Superior temporal gyrus (tissue), 1 donor: ENCODE results near the gene AQP6.

ENCODE experiments used
- DNase-seq: peaks from one replicate; pipeline ENCODE4 v3.0.0-alpha.2; 2016; ENCODE audit errors: extremely low spot score

AQP6 gene

DNA sequence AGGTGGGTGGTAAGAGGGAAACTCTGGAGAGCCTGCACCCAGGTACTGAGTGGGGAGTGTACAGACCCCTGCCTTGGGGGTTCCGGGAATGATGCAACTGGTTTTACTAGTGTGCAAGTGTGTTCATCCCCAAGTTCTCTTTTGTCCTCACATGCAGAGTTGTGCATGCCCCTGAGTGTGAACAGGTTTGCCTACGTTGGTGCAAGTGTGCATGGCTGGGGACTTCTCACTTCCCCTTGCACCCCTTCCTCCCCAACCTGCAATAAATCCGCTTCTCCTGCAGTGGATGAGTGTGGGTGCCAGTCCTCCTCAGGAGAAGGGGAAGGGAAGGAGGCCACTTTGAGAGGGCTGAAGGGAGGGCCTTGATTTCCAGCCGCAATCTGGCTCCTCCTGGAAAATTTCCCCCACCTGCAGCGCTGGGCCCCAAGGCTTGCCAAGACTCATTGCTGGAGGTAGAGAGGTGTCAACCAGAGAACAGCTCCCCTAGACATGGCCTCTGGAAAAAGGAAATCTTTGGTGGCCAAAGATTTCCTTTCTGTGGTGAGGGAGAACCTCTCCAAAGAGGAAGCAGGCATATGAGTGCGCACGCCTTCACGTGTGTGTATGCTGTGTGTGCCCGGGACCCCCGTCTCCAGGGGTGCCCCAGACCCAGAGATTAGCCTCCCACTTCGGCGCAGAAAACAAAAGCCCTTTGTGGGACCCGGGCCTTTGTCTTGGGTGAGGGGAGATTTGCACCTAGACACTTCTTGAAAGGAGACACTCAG lies 16.7 kb upstream of the AQP6 start:
- DNase-seq = no peak

DNA sequence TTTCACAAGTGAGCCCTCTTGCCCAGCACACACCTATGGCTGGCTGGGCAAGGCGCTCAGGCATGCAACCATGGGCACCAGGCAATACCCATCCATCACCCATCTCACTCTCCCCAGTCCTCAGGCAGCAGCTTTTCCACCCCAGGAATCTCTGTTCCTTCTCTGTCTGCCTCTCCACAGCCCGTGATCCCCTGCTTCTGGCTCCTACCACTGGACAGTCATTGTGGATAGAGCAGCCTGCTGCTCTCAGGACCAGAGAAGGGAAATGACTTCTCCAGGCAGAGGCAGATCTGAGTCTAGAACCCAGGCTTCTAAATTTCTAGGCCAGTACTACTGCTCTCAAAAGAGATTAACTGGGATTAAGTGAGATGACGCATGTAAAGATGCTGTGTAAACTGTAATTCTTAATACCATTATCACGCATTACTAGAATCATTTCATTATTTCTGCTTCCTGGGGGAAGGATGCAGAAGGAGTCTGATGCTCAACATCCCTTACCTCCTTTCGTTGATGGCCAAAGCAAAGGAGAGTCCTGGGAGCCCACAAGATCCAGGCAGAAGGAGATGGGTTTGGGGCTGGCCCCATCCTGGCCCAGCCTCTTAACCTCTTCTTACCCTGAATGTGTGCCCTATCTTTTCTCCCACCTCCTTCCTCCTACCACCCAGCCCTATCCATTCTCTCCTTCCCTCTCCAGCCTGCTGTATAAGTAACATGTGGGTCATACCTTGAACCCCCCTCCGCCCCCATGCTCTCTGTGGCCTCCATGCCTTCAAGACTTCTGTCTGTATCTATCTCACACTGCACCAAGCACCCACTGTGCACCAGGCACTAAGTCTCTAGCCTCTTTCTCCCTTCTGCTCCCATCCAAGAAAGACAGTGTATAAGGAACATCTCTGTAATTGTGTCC lies 15.8 kb upstream of the AQP6 start:
- no peak for DNase-seq

DNA sequence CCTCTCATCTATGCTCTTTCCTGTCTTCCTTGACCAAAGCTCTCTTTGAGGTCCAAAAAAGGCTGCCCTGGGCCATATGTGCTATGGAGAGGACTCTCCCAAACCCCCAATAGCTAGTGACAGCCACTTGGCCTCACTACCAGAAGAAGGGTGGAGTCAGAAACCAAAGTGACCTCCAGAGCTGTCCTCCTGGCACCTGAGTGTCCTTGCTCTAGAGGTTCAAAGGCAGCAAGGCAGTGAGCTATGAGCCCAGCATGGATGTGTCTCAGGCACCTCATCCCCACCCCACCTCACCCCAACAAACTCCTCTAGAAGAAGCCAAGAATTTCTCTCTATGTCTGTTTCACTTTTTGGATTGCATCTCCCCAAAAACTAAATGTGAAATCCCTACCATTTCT lies 15.2 kb upstream of the AQP6 start:
- no peak for DNase-seq

DNA sequence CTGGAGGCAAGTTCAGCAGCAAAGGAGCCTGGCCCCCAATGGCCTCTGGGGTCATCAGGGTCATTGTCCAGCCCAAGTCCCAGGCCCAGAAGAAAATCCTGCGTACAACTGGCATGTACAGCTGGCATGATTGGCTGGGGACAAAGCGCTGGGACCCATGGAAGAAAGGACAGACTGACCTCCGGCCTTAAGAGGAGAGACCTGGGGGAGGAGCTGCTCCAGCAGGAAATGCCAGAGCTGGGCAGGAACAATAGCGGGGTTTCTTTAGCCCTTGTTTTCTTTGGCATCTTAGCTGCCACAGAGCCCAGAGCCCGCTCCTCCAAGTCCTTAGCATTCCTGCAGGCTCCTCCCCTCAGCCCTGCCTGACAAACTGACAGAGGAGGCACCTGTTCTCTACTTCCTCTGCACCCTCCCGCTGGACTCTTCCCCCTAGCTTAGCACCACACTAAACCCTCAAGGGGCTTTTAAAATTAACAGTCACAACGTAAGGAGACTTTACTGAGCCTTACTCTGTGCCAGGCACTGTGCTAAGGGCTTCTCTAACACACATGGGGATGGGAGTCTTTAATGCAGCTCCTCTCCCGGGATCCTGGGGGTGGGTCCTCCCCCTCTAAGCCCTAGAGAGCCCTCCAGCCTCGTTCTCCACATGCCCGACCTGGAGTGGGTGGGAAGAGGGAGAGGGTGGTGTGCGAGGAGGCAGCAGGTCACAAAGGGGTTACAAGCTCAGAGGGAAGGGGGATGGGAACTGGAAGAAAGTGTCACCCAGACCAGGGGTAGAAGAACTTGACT lies 12.9 kb upstream of the AQP6 start:
- DNase-seq = no peak

DNA sequence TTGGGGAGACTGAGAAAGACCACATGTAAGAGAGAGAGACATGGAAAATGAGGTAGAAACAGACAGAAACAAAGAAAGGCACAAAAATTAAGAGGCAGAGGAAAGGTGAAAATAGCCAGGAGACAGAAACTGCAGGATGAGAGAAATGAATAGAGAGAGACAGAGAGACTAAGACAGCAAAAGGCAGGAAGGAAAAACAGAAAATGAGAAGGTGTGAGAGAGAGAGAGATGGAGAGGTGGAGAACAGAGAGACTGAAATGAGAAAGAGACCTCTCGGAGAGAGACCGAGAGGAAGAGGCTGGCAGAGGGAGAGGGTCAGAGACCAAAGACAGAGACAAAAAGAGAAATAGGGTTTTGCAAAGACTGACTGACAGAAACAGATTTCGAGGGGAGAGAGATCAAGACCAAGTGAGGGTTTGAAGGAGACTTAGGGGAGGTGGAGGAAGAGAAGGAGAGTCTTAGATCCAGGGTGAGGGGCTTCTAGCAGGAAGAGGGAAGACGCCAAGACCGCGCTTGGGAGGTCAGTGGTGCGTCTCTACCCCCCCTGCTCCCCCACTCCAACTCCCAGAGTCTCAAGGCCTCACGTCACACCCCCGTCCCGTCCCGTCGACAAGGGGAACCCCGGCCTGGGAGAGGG lies 12.2 kb upstream of the AQP6 start:
- no peak for DNase-seq

DNA sequence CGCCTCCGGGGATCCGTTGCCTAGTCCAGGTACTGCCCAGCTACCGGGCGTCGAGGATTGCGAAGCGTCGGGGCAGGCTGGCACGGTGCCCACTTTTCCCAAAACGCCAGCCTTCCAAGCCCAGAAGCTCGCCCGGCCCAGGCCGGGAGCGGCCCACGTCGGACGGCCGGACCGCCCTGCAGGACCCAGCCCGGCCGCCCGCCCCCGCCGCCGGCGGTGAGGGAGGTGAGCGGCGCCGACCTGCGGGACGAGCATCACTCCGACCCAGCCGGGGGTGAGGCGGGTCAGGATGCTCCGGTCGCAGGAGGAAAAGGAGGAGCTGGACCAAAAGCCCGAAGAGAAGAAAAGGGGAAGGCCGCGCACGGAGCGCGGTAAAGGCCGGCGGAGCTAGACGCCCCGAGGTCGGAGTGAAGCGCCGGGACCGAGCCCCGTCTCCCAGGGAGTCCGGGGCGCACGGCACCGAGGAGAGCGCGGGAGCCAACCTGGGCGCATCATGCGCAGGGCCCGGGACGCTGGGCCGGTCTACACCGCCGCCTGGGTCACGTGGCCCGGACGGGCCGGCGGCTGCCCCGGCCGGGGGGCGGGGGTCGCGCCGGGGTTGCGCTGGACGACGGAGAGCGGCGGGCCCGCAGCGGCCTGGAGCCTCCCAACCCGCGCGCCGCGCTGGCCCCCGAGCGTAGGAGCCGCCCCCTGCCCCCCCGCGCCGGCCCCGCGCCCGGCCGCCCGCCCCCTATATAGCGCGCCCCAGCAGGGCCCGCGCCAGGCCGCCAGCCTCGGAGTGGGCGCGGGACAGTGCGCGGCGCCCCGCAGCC lies 11.4 kb upstream of the AQP6 start, which contains the start of gene AQP5:
TSS of gene AQP5 (plus strand) at position 762 of the 812 bp plus-strand sequence. CDS start 146 bp downstream, outside the sequence.
- no peak for DNase-seq

DNA sequence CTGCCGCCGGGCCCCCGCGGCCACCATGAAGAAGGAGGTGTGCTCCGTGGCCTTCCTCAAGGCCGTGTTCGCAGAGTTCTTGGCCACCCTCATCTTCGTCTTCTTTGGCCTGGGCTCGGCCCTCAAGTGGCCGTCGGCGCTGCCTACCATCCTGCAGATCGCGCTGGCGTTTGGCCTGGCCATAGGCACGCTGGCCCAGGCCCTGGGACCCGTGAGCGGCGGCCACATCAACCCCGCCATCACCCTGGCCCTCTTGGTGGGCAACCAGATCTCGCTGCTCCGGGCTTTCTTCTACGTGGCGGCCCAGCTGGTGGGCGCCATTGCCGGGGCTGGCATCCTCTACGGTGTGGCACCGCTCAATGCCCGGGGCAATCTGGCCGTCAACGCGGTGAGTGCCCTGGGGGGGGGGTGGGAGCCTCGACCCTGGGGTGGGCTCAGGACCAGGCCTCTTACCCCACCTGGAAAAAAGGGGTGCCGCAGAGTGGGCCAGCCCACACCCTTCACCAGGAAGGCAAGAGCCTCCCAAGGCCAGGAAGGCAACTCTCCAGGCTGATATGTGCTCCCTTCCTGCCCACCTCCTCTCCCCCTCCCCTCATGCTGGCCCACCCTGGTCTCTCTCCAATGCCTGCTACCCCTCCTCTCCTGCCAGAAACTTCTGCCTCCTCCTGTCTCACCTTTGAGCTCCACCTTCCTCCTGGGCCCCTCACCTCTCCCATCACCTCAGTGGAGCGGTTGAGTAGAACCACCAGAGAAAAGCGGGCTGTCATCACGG lies 10.6 kb upstream of the AQP6 start:
- no peak for DNase-seq

DNA sequence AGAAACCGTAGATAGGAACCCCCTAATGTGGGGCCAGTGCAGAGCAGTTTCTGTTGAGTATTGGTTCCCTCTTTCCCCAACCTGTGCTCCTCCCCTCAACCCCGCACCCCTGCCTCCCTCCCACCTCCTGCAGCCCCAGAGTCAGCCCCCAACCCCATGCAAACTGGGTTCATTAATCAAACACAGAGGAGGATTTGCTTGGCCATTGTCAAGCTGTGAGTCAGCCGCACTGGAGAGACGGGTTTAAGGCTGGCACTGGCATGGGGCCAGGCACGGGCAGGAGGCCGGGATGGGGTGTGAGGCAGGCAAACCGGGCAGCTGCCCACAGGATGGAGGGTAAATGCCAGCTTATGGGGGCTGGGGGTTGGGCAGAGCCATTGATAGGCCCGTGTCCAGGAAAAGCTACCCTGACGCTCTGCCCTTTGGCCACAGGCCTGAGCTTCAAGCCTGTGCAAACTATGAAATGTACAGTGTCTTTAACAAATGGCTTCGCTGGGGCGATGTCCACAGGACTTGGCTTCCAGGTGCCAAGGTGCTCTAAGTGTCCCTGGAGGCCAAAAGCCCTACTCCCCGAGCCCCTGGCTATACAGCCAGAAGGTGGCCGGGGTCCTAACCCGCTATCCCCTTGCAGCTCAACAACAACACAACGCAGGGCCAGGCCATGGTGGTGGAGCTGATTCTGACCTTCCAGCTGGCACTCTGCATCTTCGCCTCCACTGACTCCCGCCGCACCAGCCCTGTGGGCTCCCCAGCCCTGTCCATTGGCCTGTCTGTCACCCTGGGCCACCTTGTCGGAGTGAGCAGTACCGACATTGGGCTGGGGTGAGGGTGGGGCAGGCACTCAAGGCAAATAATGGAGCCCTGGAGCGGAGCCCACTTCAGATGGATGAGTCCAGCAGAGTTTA lies 9.6 kb upstream of the AQP6 start:
- DNase-seq = no peak

DNA sequence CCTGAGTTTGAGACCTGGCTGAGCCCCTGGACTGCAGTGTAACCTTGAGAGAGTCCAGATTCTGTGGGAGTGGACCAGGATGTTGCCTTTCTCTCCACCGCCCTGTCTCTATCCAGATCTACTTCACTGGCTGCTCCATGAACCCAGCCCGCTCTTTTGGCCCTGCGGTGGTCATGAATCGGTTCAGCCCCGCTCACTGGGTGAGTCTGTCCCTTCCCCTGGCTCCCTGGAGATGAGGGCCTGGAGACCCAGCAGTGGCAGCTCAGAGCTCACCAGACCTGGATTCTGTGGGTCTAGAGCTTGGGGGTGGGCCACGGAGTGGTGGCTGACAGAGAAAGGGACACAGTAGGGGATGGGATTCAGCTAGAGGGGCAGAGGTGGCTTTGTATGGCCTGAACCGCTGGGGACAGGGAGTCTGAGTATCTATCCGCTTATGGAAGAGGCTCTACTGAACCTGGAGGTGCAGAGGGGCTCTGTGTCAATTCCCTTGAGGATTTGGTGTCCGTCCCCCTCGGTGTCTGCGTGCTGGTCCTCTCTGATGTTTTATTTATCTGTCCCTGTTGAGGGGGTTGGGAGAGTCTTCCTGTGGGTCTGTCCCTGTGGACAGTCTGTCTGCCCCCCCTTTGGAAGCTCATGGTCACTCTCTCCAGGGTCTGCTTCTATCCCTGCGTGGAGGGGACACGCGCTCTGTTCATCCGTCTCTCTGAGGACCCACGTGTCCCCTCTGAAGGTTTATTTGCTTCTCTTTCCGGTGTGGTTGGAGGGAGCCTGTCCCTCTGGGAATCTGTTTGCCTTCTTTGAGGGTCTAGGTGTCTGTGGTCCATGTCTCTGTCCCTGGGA lies 8.6 kb upstream of the AQP6 start:
- DNase-seq = no peak

DNA sequence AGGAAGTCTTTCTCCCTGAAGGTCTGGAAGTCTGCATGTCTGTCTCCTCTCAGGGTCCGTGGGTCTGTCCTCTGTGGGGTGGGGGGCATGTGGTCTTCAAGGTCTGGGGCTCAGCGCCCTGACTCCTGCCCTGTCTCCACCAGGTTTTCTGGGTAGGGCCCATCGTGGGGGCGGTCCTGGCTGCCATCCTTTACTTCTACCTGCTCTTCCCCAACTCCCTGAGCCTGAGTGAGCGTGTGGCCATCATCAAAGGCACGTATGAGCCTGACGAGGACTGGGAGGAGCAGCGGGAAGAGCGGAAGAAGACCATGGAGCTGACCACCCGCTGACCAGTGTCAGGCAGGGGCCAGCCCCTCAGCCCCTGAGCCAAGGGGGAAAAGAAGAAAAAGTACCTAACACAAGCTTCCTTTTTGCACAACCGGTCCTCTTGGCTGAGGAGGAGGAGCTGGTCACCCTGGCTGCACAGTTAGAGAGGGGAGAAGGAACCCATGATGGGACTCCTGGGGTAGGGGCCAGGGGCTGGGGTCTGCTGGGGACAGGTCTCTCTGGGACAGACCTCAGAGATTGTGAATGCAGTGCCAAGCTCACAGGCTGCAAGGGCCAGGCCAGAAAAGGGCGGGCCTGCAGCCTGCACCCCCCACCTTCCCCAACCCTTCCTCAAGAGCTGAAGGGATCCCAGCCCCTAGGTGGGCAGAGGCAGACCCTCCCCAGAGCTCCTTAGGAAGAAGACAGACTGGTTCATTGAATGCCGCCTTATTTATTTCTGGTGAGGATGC lies 7.7 kb upstream of the AQP6 start:
- no peak for DNase-seq

DNA sequence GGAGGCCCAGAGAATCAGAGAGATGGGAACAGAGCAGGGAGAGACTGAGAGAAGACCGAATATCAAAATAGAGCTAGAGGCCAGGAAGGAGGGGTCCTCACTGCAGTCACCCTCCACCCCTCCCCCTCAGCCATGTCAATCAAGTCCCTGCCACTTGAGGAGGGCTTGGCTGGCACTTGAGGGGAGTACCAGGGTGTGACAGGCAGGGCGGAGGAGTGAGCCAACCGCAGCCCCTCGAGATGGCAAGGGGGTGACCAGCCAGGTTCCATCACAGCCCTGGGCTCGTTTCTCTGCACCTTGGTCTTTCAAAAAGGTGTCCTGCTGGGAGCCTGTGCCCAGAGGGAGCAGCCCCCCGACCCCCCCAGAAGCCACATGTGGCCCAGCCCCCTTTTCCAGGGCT lies 6.9 kb upstream of the AQP6 start:
- no peak for DNase-seq

DNA sequence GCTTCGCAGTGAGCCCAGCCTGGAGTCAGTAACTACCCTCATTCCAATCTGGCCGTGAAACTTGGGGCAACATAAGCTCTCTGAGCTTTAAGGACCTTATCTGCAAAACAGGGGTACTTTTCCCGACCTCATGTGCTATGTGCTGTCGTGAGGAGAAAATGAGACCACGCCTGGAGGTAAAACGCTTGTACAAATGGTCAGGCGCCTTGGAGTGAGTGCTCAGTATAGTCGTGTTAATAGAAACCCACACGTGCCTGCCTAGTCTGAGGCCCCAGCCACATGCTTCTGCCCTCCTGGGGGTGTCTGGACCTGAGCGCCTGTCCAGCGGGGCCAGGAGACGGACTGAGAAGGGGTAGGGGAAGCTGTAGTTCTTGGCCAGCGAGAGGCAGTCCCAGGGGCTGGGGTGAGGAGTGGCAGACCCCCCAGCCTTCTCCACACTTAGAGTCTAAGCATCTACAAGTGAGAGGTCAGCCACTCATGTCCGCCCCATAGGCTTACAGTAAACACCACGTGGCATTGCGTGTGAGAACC lies 6.2 kb upstream of the AQP6 start:
- no peak for DNase-seq

DNA sequence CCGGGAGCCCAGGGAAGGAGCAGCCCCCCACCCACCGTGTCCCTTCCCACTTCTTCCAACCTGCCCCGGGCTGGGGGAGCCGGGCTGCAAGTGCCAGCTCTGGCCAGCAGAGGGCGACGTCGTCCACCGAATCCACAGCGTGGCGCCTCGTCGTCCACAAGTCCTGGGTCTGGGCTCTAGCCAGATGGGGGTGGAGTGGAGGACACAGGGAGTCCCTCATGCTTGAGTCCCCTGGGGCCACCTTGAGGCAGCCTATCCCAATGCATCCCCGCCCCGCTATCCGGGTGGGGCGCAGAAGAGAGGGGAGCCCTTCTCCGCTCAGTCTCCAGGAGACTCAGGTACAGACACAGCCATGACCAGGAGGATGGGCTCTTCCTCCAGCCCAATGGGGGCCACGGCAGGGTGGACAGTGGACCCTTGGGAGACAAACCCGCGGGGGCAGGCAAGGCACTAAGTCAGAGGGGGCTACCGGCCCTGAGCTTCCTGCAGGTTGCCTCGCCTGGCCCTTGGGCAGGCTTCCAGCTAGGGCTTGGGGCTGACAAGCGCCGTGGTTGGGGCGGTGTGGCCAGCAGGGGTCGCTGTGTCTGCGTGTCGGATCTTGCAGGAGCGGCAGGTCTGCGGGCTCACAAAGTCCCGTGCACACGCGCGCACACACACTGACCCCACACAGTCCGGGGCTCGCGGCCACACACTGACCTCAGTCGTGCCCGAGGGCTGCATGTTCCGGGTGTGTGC lies 5.5 kb upstream of the AQP6 start:
- peak; percentile 95 for DNase-seq

DNA sequence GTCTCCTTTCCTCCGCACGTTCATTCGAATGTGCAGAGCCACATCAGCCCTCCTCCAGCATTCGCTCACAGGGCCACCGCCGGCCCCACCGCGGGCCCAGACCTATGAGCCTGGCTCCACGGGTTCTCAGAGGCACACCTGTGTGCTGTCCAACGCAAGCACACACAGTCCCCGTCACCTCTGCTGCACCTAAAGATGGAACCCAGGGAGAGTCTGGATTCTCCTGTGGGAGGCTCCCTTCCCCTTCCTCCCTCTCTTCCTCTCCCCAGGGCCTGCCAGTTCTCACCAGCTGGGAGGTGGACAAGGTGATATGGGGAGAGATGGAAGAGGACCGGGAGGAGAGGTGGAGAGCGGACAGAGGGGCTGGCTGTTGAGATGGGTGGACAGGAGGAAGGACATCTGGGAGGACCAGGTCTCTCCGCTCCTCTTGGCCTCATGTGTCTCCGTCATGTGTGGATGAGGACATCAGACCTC lies 4.9 kb upstream of the AQP6 start:
- no peak for DNase-seq

DNA sequence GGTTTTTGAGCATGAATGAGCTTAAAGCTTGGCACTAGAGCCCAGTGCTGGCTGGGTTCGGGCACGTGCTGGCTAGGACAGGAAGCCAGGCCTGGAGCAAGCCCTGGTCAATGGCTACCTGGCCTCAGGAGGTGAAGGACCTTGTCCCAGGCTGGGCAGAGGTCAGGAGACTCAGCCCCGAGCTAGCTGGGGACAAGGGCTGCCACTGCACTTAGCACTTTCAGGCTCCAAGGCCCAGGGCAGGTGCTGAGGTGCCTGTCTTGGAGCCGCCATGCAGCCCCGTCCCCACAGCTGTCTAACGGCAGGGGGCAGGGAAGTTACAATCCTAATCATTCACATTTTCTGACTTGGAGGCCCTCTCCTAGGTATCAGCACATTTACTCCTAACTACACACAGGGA lies 4.3 kb upstream of the AQP6 start:
- DNase-seq = no peak

DNA sequence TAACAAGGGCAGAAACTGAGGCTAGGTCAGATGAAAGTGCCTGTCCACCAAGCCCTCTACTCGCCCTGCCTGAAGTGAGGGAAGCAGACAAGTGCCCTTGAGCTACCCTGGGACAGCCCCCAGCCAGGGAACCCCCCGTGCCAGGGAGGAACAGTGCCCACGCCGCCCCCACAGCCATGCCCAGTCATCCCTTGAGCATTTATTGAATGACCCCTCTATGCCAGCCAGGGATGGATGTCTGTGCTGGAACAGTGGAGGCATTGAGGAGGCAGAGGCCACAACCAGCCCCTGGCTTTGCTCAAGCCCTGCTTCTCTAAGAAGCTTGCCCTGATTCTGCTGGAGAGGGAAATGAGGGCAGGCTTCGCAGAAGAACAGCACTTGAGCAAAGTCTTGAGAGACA lies 3.7 kb upstream of the AQP6 start:
- peak; percentile 66 for DNase-seq
